H9 (cell line): Measurements from ENCODE around the gene S100A4. TPM values are rescaled to one million over a fixed set of nuclear protein-coding genes. Genes with fewer than 3 reads are reported as not detected.

Experiments
- DNase-seq: peaks from one replicate; pipeline ENCODE4 v3.0.0-alpha.2; 2017
- H2AFZ ChIP-seq: one replicate; pipeline ENCODE4 v1.6.1; 2013; ENCODE audit warnings: mild to moderate bottlenecking, low read length, control low read depth, moderate library complexity
- H2AK5ac ChIP-seq: 2 replicates; pipeline ENCODE4 v1.6.1; 2013; ENCODE audit warnings: low read length, control low read depth, mixed read lengths; ENCODE audit not compliant: insufficient read length
- H2BK120ac ChIP-seq: one replicate; pipeline ENCODE4 v1.6.1; 2013; ENCODE audit warnings: low read depth, mild to moderate bottlenecking, low read length, control low read depth, inconsistent platforms; ENCODE audit not compliant: poor library complexity, severe bottlenecking
- H2BK12ac ChIP-seq: 2 replicates; pipeline ENCODE4 v1.6.1; 2013; ENCODE audit warnings: low read length, control low read depth, mixed read lengths, low read depth; ENCODE audit not compliant: insufficient read length
- H2BK15ac ChIP-seq: 2 replicates; pipeline ENCODE4 v1.6.1; 2013; ENCODE audit warnings: low read depth, low read length, control low read depth
- H2BK20ac ChIP-seq: one replicate; pipeline ENCODE4 v1.6.1; 2013; ENCODE audit warnings: low read depth, mild to moderate bottlenecking, low read length, control low read depth, inconsistent platforms; ENCODE audit not compliant: poor library complexity, severe bottlenecking
- H2BK5ac ChIP-seq: 2 replicates; pipeline ENCODE4 v1.6.1; 2013; ENCODE audit warnings: low read length, control low read depth, mixed read lengths; ENCODE audit not compliant: insufficient read length
- H3K14ac ChIP-seq: 2 replicates; pipeline ENCODE4 v1.6.1; 2013; ENCODE audit warnings: low read length, control low read depth; ENCODE audit not compliant: insufficient read depth
- H3K18ac ChIP-seq: 2 replicates; pipeline ENCODE4 v1.6.1; 2013; ENCODE audit warnings: low read depth, mild to moderate bottlenecking, mixed read lengths, low read length, control low read depth; ENCODE audit not compliant: insufficient read length
- H3K23ac ChIP-seq: 2 replicates; pipeline ENCODE4 v1.6.1; 2013; ENCODE audit warnings: low read length, control low read depth, mixed read lengths, low read depth; ENCODE audit not compliant: insufficient read length
- H3K23me2 ChIP-seq: 2 replicates; pipeline ENCODE4 v1.6.1; 2013; ENCODE audit warnings: low read depth, mild to moderate bottlenecking, mixed read lengths, low read length, control low read depth; ENCODE audit not compliant: insufficient read length, poor library complexity, severe bottlenecking
- H3K27ac ChIP-seq: 2 replicates; pipeline ENCODE4 v1.5.1; 2013; ENCODE audit warnings: low read length, control low read depth, mixed read lengths, low read depth; ENCODE audit not compliant: insufficient read length
- H3K27me3 ChIP-seq: 2 replicates; pipeline ENCODE4 v1.6.1; 2013; ENCODE audit warnings: low read length, control low read depth, inconsistent platforms; ENCODE audit not compliant: insufficient read depth
- H3K4ac ChIP-seq: 2 replicates; pipeline ENCODE4 v1.6.1; 2013; ENCODE audit warnings: low read depth, mild to moderate bottlenecking, control low read depth, inconsistent platforms, low read length, moderate library complexity
- H3K4me1 ChIP-seq: 2 replicates; pipeline ENCODE4 v1.6.1; 2013; ENCODE audit warnings: low read length, control low read depth, inconsistent platforms; ENCODE audit not compliant: insufficient read depth
- H3K4me2 ChIP-seq: 2 replicates; pipeline ENCODE4 v1.6.1; 2013; ENCODE audit warnings: low read length, control low read depth, mixed read lengths; ENCODE audit not compliant: insufficient read length, insufficient read depth
- H3K56ac ChIP-seq: 2 replicates; pipeline ENCODE4 v1.6.1; 2013; ENCODE audit warnings: low read depth, mild to moderate bottlenecking, mixed read lengths, low read length, control low read depth; ENCODE audit not compliant: insufficient read length
- H3K79me1 ChIP-seq: 2 replicates; pipeline ENCODE4 v1.6.1; 2013; ENCODE audit warnings: low read depth, mild to moderate bottlenecking, moderate library complexity, low read length, control low read depth, inconsistent platforms; ENCODE audit not compliant: insufficient read depth, poor library complexity, severe bottlenecking
- H3K79me2 ChIP-seq: 2 replicates; pipeline ENCODE4 v1.6.1; 2013; ENCODE audit warnings: low read length, control low read depth, inconsistent platforms; ENCODE audit not compliant: insufficient read depth
- H3K9ac ChIP-seq: 2 replicates; pipeline ENCODE4 v1.6.1; 2013; ENCODE audit warnings: low read length, control low read depth, mixed read lengths; ENCODE audit not compliant: insufficient read length; ENCODE audit errors: extremely low read depth
- H3K9me3 ChIP-seq: one replicate; pipeline ENCODE4 v1.6.1; 2013; ENCODE audit warnings: low read depth, low read length, inconsistent platforms; ENCODE audit not compliant: control insufficient read depth
- H3T11ph ChIP-seq: one replicate; pipeline ENCODE4 v1.6.1; 2013; ENCODE audit warnings: mild to moderate bottlenecking, low read length, control low read depth, inconsistent platforms
- H4K20me1 ChIP-seq: one replicate; pipeline ENCODE4 v1.6.1; 2013; ENCODE audit not compliant: control insufficient read depth, insufficient read length, insufficient read depth
- H4K5ac ChIP-seq: 2 replicates; pipeline ENCODE4 v1.6.1; 2013; ENCODE audit warnings: low read depth, mild to moderate bottlenecking, mixed read lengths, low read length, control low read depth; ENCODE audit not compliant: insufficient read length
- H4K8ac ChIP-seq: replicated peaks from 2 replicates; pipeline ENCODE4 v1.6.1; 2013; ENCODE audit warnings: low read length, control low read depth, mixed read lengths, low read depth; ENCODE audit not compliant: insufficient read length
- H4K91ac ChIP-seq: 2 replicates; pipeline ENCODE4 v1.6.1; 2013; ENCODE audit warnings: low read depth, mild to moderate bottlenecking, moderate library complexity, mixed read lengths, low read length, control low read depth; ENCODE audit not compliant: insufficient read length
- H3K27ac Mint-ChIP-seq, 3 experiments: 2 replicates in 2 of 3; 3 replicates in 1 of 3; pipeline ENCODE4 v1.8.0; 2020 to 2021; ENCODE audit warnings: mixed read lengths in 3 of 3, mild to moderate bottlenecking in 1 of 3, moderate library complexity in 1 of 3
- H3K27me3 Mint-ChIP-seq: 2 replicates; pipeline ENCODE4 v1.8.0; 2021; ENCODE audit warnings: low read depth, mild to moderate bottlenecking, moderate library complexity, mixed read lengths
- H3K36me3 Mint-ChIP-seq, 3 experiments: 2 replicates in 2 of 3; 3 replicates in 1 of 3; pipeline ENCODE4 v1.8.0; 2020 to 2021; ENCODE audit warnings: low read depth in 3 of 3, mixed read lengths in 3 of 3; ENCODE audit not compliant: insufficient read depth in 1 of 3
- H3K4me1 Mint-ChIP-seq, 2 experiments: 2 replicates each; pipeline ENCODE4 v1.8.0; 2020; ENCODE audit warnings: mixed read lengths in 2 of 2
- H3K4me3 Mint-ChIP-seq, 2 experiments: 2 replicates in 1 of 2; 3 replicates in 1 of 2; pipeline ENCODE4 v1.8.0; 2020 to 2021; ENCODE audit warnings: mild to moderate bottlenecking in 2 of 2, mixed read lengths in 2 of 2, moderate library complexity in 1 of 2
- H3K9me3 Mint-ChIP-seq, 2 experiments: 2 replicates in 1 of 2; 3 replicates in 1 of 2; pipeline ENCODE4 v1.8.0; 2020; ENCODE audit warnings: mild to moderate bottlenecking in 2 of 2, mixed read lengths in 2 of 2, moderate library complexity in 1 of 2
- CTCF ChIP-seq: fragments of 200-600 bp; sonication (generic); conservative IDR thresholded peaks from 3 replicates; pipeline ENCODE4 v1.8.0; 2021; ENCODE audit warnings: antibody characterized with exemption, mild to moderate bottlenecking
- WGBS: extraction: QIAGEN DNeasy Blood & Tissue Kit; methylation state at CpG from one replicate; pipeline ENCODE4 v1.1.7; 2013; ENCODE audit warnings: missing lambda C conversion rate, low lambda C conversion rate, mixed read lengths; ENCODE audit not compliant: insufficient read length; ENCODE audit errors: extremely low coverage; 5-methylcytosine and 5-hydroxymethylcytosine counted together
- total RNA-seq: library from RNA; stranded (reverse); gene quantifications from 2 replicates; pipeline ENCODE4 v1.2.1, GENCODE V29; 2021

The S100A4 gene
- total RNA-seq, 1 experiment from 2014 or later: 9.0 TPM

DNA sequence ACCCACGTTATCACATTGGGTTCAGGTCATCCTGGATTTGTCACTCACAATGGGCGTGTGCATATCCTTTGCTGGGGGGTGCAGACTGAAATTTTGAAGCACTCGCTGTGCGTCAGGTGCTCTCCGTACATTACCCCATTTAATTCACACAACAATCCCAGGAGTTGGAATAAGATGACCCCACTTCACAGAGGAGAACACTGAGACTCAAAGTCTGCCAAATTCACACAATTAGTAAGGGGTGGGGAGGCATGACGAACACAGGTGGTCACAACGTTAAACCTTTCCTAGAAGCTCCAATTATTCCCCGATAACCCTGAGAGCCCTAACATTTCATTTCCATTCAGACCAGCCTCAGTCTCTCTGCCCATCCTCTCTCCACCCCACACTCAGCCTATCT lies 23.9 kb upstream of the S100A4 start:
- no peaks in the 10 kb centered on the region for H3K27me3 ChIP-seq
- peaks cover 3% of the 10 kb centered on the region for H4K20me1 ChIP-seq
- no peaks in the 10 kb centered on the region for H3K79me1 ChIP-seq
- no peak overlapping the region for H2BK12ac ChIP-seq
- H3K56ac ChIP-seq: no peak overlapping the region
- H3K79me2 ChIP-seq: no peaks in the 10 kb centered on the region
- no peak overlapping the region for H4K91ac ChIP-seq
- H2AK5ac ChIP-seq: no peak overlapping the region
- Mint-ChIP-seq H3K9me3 (peaks cover 7 to 9% of the 10 kb centered on the region in 2 experiments; a peak in 3 of 5 replicates), H3K27me3 (peaks cover 15% of the 10 kb centered on the region), H3K36me3 (peaks cover 0 to 1% (median 0%) of the 10 kb centered on the region in 3 experiments; a peak in 1 of 7 replicates), H3K4me1 (peaks cover 33 to 35% of the 10 kb centered on the region in 2 experiments), H3K27ac (no peak overlapping the region; a peak in 1 of 7 replicates), H3K4me3 (no peak overlapping the region)
- H3T11ph ChIP-seq: no peak overlapping the region
- no peak overlapping the region for H3K18ac ChIP-seq
- no peak overlapping the region for H3K23ac ChIP-seq
- no peak overlapping the region for H3K14ac ChIP-seq
- H4K8ac ChIP-seq: no peak overlapping the region
- H3K4me2 ChIP-seq: no peak overlapping the region
- no peak overlapping the region for H3K4ac ChIP-seq
- no peak overlapping the region for H2AFZ ChIP-seq
- no peak overlapping the region for H4K5ac ChIP-seq
- H2BK15ac ChIP-seq: no peak overlapping the region
- no peaks in the 10 kb centered on the region for H3K9me3 ChIP-seq
- DNase-seq: no peak
- H2BK5ac ChIP-seq: no peak overlapping the region
- peaks cover 7% of the 10 kb centered on the region; the same call in 1 of the 2 replicates for H3K4me1 ChIP-seq
- no CpG with 5 or more reads among the region's 8 CpGs for WGBS
- H2BK20ac ChIP-seq: no peak overlapping the region
- no peak overlapping the region for H3K27ac ChIP-seq
- H3K23me2 ChIP-seq: no peaks in the 10 kb centered on the region
- H2BK120ac ChIP-seq: no peak overlapping the region
- H3K9ac ChIP-seq: no peak overlapping the region
- TF ChIP-seq CTCF: no peak
